ENCODE measurements around the gene SCN10A.

The SCN10A gene

GRCh38 chr3:38738630-38739395, 77.2 kb downstream of the SCN10A start:
- Histone ChIP-seq H3K36me3 (ENCODE audit: insufficient read depth, low read length) (no peaks in the 10 kb centered on the region), H3K9ac (ENCODE audit: insufficient read length) (no peak overlapping the region), H3K9me3 (ENCODE audit: low read depth, low read length) (no peaks in the 10 kb centered on the region), H3K4me3 (no peak overlapping the region), H3K27ac (no peak overlapping the region)
- TF ChIP-seq EZH2 (IDR thresholded peaks at IDR 0.05) (no peak), FOXP2 (optimal IDR thresholded peaks at IDR 0.05; ENCODE audit: control extremely low read depth, extremely low read length, insufficient read depth) (no peak), POLR2AphosphoS5 (IDR thresholded peaks at IDR 0.05; ENCODE audit: borderline replicate concordance, low read depth, low read length) (no peak)
- DNase-seq (ENCODE audit: low read depth, low spot score) = no peak

DNA sequence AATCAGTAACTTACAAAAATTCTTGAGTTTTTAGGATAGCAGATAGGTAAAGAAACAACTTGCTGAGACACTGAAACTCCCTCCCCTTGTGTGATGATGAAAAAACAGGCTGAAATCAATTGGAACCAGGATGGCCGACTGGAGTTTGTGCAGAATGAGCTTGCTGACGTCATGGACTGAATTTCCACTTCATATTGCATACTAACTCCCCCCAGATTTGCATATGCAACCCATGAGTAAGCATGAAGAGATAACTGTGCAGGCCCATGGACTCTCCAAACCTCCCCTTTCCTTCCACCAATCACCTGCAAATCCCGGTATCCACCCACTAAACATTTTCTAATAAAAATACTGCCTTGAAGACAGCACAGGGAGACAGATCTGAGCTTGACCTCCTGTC, 84.5 kb downstream of the SCN10A start:
- H3K4me3 ChIP-seq = no peak overlapping the region
- TF ChIP-seq POLR2AphosphoS5 (IDR thresholded peaks at IDR 0.05; ENCODE audit: borderline replicate concordance, low read depth, low read length) = no peak
- no peak for TF ChIP-seq EZH2 (IDR thresholded peaks at IDR 0.05)
- TF ChIP-seq FOXP2 (optimal IDR thresholded peaks at IDR 0.05; ENCODE audit: control extremely low read depth, extremely low read length, insufficient read depth) = no peak
- H3K27ac ChIP-seq = no peak overlapping the region
- H3K9ac ChIP-seq (ENCODE audit: insufficient read length) = no peak overlapping the region
- no peaks in the 10 kb centered on the region for H3K9me3 ChIP-seq (ENCODE audit: low read depth, low read length)
- no peaks in the 10 kb centered on the region for H3K36me3 ChIP-seq (ENCODE audit: insufficient read depth, low read length)
- DNase-seq (ENCODE audit: low read depth, low spot score) = no peak

DNA sequence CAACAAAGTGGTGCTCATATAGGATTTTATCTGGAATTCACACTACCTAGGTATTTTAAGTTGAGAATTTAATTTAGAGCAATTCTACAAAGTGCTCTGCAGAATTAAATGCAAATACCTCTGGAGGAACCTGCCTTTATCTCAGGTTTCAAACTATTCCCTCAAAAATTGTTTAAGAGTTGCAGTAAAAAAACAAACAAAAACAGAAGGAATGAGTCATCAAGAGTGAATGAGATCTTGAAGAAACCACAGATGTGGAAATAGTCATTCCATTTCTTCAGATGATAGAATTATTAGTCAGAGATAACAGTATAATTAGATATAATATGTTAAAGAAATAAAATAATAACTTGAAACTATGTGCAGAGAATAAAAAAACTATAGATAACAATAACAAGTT, 85.7 kb downstream of the SCN10A start:
- H3K9me3 ChIP-seq (ENCODE audit: low read depth, low read length) = no peaks in the 10 kb centered on the region
- no peak for DNase-seq (ENCODE audit: low read depth, low spot score)
- no peak overlapping the region for H3K9ac ChIP-seq (ENCODE audit: insufficient read length)
- no peak overlapping the region for H3K4me3 ChIP-seq
- no peaks in the 10 kb centered on the region for H3K36me3 ChIP-seq (ENCODE audit: insufficient read depth, low read length)
- TF ChIP-seq FOXP2 (optimal IDR thresholded peaks at IDR 0.05; ENCODE audit: control extremely low read depth, extremely low read length, insufficient read depth) = no peak
- TF ChIP-seq POLR2AphosphoS5 (IDR thresholded peaks at IDR 0.05; ENCODE audit: borderline replicate concordance, low read depth, low read length) = no peak
- TF ChIP-seq EZH2 (IDR thresholded peaks at IDR 0.05) = no peak
- H3K27ac ChIP-seq = no peak overlapping the region

DNA sequence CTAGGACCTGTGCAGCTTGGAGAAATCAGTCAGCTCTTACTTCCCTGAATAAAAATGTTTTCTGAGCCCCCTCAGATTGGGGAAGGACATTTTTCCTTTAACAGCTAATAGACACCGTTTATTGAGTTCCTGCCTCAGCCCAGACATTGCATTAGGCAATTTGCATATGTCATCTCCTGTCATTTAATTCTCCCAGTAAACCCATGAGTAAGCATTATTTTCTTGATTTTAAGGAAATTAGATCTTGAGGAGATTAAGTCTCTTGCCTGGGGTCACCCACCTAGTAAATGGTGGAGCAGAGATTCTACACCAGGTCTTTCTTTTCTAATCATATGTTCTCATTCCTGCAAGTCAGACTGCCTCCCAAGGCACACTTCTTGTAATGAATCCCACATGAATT, 88.0 kb downstream of the SCN10A start:
- DNase-seq (ENCODE audit: low read depth, low spot score) = no peak
- no peak overlapping the region for H3K9ac ChIP-seq (ENCODE audit: insufficient read length)
- no peaks in the 10 kb centered on the region for H3K9me3 ChIP-seq (ENCODE audit: low read depth, low read length)
- no peak for TF ChIP-seq FOXP2 (optimal IDR thresholded peaks at IDR 0.05; ENCODE audit: control extremely low read depth, extremely low read length, insufficient read depth)
- TF ChIP-seq POLR2AphosphoS5 (IDR thresholded peaks at IDR 0.05; ENCODE audit: borderline replicate concordance, low read depth, low read length) = no peak
- no peak for TF ChIP-seq EZH2 (IDR thresholded peaks at IDR 0.05)
- no peaks in the 10 kb centered on the region for H3K36me3 ChIP-seq (ENCODE audit: insufficient read depth, low read length)
- no peak overlapping the region for H3K4me3 ChIP-seq
- no peak overlapping the region for H3K27ac ChIP-seq

DNA sequence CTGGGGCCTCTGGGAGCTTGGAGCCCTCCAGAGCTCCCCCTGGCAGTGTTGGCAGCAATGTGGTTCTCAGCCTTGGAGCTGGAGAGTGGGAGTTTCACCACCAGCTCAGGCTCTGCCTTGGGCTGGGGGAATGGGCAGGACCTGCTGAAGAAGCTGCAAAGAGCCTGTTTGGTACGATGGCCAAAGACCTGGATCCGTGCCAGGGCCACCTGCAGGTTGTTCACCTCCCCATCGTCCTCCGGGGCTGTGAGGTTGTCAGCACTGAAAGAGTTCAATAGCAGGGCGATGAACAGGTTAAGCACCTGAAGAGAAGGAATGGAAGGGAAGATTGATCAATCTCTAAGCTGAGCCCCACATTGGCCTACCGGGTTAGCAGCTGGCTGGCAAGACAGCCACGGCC, 89.3 kb downstream of the SCN10A start:
- no peaks in the 10 kb centered on the region for H3K36me3 ChIP-seq (ENCODE audit: insufficient read depth, low read length)
- H3K9ac ChIP-seq (ENCODE audit: insufficient read length) = no peak overlapping the region
- no peak for DNase-seq (ENCODE audit: low read depth, low spot score)
- no peak overlapping the region for H3K27ac ChIP-seq
- H3K4me3 ChIP-seq = no peak overlapping the region
- no peaks in the 10 kb centered on the region for H3K9me3 ChIP-seq (ENCODE audit: low read depth, low read length)
- no peak for TF ChIP-seq EZH2 (IDR thresholded peaks at IDR 0.05)
- TF ChIP-seq FOXP2 (optimal IDR thresholded peaks at IDR 0.05; ENCODE audit: control extremely low read depth, extremely low read length, insufficient read depth) = no peak
- TF ChIP-seq POLR2AphosphoS5 (IDR thresholded peaks at IDR 0.05; ENCODE audit: borderline replicate concordance, low read depth, low read length) = no peak

DNA sequence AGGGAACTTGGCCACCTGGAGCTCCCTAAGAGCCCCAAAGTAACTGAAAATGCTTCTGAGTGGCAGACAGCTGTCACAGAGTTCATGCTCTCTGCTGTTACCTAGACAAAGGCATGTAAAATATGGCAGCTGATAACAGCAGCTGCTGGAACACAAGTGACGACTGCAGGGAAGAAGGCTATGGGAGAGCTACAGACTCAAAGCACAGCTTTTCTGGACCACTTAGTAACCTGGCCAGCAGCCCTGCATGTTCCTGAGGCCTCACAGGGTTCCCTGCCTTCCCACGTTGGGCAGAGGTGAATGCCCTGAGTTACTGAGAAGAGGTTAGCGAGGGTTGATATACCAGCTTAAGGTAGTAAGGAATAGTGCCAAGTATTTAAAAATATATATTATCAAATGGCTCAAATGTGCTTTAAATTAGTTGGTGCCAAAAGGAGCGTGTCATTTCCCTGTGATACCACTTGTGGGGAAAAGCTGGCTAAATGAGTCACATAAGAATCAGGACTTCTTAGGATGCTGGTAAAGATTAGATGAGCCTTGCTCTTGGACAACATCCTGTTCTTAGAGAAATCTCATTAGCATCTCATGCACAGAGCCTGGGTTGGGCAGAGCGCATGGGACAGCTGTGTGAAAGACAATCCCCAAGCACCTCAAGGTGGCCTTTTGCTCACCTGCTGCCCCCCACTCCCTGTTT, 90.1 kb downstream of the SCN10A start:
- TF ChIP-seq FOXP2 (optimal IDR thresholded peaks at IDR 0.05; ENCODE audit: control extremely low read depth, extremely low read length, insufficient read depth) (no peak), POLR2AphosphoS5 (IDR thresholded peaks at IDR 0.05; ENCODE audit: borderline replicate concordance, low read depth, low read length) (no peak), EZH2 (IDR thresholded peaks at IDR 0.05) (no peak)
- H3K36me3 ChIP-seq (ENCODE audit: insufficient read depth, low read length) = no peaks in the 10 kb centered on the region
- DNase-seq (ENCODE audit: low read depth, low spot score) = no peak
- H3K9ac ChIP-seq (ENCODE audit: insufficient read length) = no peak overlapping the region
- no peak overlapping the region for H3K4me3 ChIP-seq
- no peaks in the 10 kb centered on the region for H3K9me3 ChIP-seq (ENCODE audit: low read depth, low read length)
- H3K27ac ChIP-seq = no peak overlapping the region

- no peak overlapping the region for H3K9ac ChIP-seq (ENCODE audit: insufficient read length)
- no peaks in the 10 kb centered on the region for H3K9me3 ChIP-seq (ENCODE audit: low read depth, low read length)
- H3K27ac ChIP-seq = no peak overlapping the region
- no peak overlapping the region for H3K4me3 ChIP-seq
- no peak for DNase-seq (ENCODE audit: low read depth, low spot score)
- TF ChIP-seq POLR2AphosphoS5 (IDR thresholded peaks at IDR 0.05; ENCODE audit: borderline replicate concordance, low read depth, low read length) = no peak
- TF ChIP-seq EZH2 (IDR thresholded peaks at IDR 0.05) = no peak
- TF ChIP-seq FOXP2 (optimal IDR thresholded peaks at IDR 0.05; ENCODE audit: control extremely low read depth, extremely low read length, insufficient read depth) = no peak
- no peaks in the 10 kb centered on the region for H3K36me3 ChIP-seq (ENCODE audit: insufficient read depth, low read length)
Measured at GRCh38 chr3:38724392-38724736, 91.7 kb downstream of the SCN10A start.

DNA sequence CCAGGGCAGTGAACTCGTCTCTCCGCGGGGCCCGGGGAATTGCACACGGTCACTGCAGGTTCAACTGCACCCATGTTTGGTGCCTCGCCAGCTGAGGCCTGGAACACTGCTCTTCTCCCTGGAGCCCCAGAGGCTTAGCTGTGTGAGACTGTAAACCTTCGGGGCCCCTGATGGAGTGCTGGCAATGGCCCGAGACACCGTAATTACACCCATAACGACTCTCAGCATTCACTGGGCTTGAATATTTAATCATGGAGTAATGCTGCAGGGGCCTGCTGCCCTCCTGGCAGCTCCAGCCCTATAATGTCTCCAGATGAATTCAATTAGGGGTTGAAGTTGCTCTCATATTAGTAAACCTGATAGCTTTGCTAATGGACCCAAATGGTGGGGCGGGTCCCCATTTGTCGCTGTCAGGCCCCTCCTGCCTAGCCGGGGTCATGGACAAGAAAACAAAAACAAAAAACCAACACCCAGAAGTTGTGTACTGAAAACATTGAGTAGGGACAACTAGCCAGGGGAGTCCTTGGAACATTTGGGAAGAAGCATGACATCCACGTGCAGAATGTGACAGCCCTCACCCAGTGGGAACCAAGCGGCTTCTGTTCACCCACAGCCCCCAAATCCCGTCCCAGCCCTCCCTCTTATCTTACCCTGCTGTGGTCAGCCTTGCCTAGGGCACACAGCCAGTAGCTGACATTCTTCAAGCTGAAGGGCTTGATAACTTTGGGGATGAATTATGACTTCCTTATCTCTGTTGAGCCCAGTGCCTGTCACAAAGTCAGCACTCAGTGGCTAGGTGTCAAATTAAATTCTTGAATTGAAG, 92.2 kb downstream of the SCN10A start:
- no peak overlapping the region for H3K27ac ChIP-seq
- no peaks in the 10 kb centered on the region for H3K36me3 ChIP-seq (ENCODE audit: insufficient read depth, low read length)
- DNase-seq (ENCODE audit: low read depth, low spot score) = no peak
- no peaks in the 10 kb centered on the region for H3K9me3 ChIP-seq (ENCODE audit: low read depth, low read length)
- no peak overlapping the region for H3K9ac ChIP-seq (ENCODE audit: insufficient read length)
- TF ChIP-seq FOXP2 (optimal IDR thresholded peaks at IDR 0.05; ENCODE audit: control extremely low read depth, extremely low read length, insufficient read depth) = no peak
- no peak for TF ChIP-seq EZH2 (IDR thresholded peaks at IDR 0.05)
- TF ChIP-seq POLR2AphosphoS5 (IDR thresholded peaks at IDR 0.05; ENCODE audit: borderline replicate concordance, low read depth, low read length) = no peak
- no peak overlapping the region for H3K4me3 ChIP-seq

Measured in SK-N-MC (cell line).